Activated CD4-positive, alpha-beta T cell treated with anti-CD3 and anti-CD28 coated beads for 36 hours (primary cell): Measurements from ENCODE around the gene NPAS3. TPM values are rescaled to one million over a fixed set of nuclear protein-coding genes. Genes with fewer than 3 reads are reported as not detected.

ENCODE experiments used
- ATAC-seq: fragments of 200-7000 bp; cut with Tn5 transposase; one replicate; pipeline ENCODE4 v1.10.0; 2021; ENCODE audit warnings: mild to moderate bottlenecking, moderate library complexity
- CTCF ChIA-PET: fragments of 350-600 bp; sonication (Branson Sonifier 250); formaldehyde crosslinking; loops from one replicate; lab custom pipeline; 2021; ENCODE audit warnings: antibody characterized with exemption; lab: Charles Lee
- POLR2A ChIA-PET: fragments of 350-600 bp; sonication (Branson Sonifier 250); formaldehyde crosslinking; loops from one replicate; lab custom pipeline; 2021; ENCODE audit warnings: antibody characterized with exemption, inconsistent platforms; lab: Charles Lee
- DNase-seq: peaks from one replicate; pipeline ENCODE4 v3.0.0-alpha.2; 2020
- H3K27ac Mint-ChIP-seq: one replicate; pipeline ENCODE4 v1.8.0; 2021; ENCODE audit warnings: mixed read lengths
- H3K27me3 Mint-ChIP-seq: one replicate; pipeline ENCODE4 v1.8.0; 2021; ENCODE audit warnings: mixed read lengths
- H3K36me3 Mint-ChIP-seq: one replicate; pipeline ENCODE4 v1.8.0; 2021; ENCODE audit warnings: low read depth, mixed read lengths
- H3K4me1 Mint-ChIP-seq: one replicate; pipeline ENCODE4 v1.8.0; 2021; ENCODE audit warnings: mixed read lengths
- H3K4me3 Mint-ChIP-seq: one replicate; pipeline ENCODE4 v1.8.0; 2021; ENCODE audit warnings: mild to moderate bottlenecking, moderate library complexity, mixed read lengths
- H3K9me3 Mint-ChIP-seq: one replicate; pipeline ENCODE4 v1.8.0; 2021; ENCODE audit warnings: low read depth, mixed read lengths
- intact Hi-C, 2 experiments: fragments of 100-400 bp; cut with DNase I in 1 of 2; cut with micrococcal nuclease in 1 of 2; formaldehyde crosslinking; loops; one replicate each; pipeline versions ENCODE4 v1.14.2 to v1.15.1; 2022 to 2024; cut with DNase I, micrococcal nuclease
- total RNA-seq, 2 experiments: library from RNA; stranded (reverse); gene quantifications; one replicate each; pipeline ENCODE4 v1.2.3, GENCODE V29; 2021

NPAS3 gene
- total RNA-seq, 2 experiments from 2014 or later = not detected

- DNase-seq = peak; percentile 32
- ATAC-seq = peak; percentile 92
- ChIA-PET POLR2A (no interaction called here), CTCF (no interaction called here)
- Mint-ChIP-seq H3K9me3 (no peaks in the 10 kb centered on the region), H3K4me1 (peaks cover 10% of the 10 kb centered on the region), H3K27ac (no peak overlapping the region), H3K27me3 (no peaks in the 10 kb centered on the region), H3K36me3 (no peaks in the 10 kb centered on the region), H3K4me3 (no peak overlapping the region)
- intact Hi-C loops = no loop called here
Observed at GRCh38 chr14:33435911-33436689, 497.4 kb downstream of the NPAS3 start.

DNA sequence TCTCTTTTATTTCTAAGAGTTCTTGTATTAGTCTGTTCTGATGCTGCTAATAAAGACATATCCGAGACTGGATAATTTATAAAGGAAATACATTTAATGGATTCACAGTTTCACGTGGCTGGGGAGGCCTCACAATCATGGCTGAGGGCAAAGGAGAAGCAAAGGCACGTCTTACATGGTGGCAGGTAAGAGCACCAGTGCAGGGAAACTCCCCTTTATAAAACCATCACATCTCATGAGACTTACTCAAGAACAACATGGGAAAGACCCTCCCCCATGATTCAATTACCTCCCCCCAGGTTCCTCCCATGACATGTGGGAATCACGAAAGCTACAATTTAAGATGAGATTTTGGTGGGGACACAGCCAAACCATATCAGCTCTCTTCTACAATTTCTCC, 503.0 kb downstream of the NPAS3 start:
- no peak for ATAC-seq
- no peak for DNase-seq
- Mint-ChIP-seq H3K27ac (no peak overlapping the region), H3K4me3 (no peak overlapping the region), H3K9me3 (no peaks in the 10 kb centered on the region), H3K27me3 (no peaks in the 10 kb centered on the region), H3K4me1 (no peaks in the 10 kb centered on the region), H3K36me3 (no peaks in the 10 kb centered on the region)
- intact Hi-C loops = no loop called here
- CTCF ChIA-PET = no interaction called here
- POLR2A ChIA-PET = no interaction called here

- intact Hi-C loops = no loop called here
- Mint-ChIP-seq H3K36me3 (no peaks in the 10 kb centered on the region), H3K9me3 (no peaks in the 10 kb centered on the region), H3K4me1 (no peaks in the 10 kb centered on the region), H3K4me3 (no peak overlapping the region), H3K27me3 (no peaks in the 10 kb centered on the region), H3K27ac (no peak overlapping the region)
- POLR2A ChIA-PET = no interaction called here
- no peak for ATAC-seq
- no peak for DNase-seq
- CTCF ChIA-PET = interaction anchor here (0.6 kb wide), 1 partner anchor 389 kb away, joined by 3 read pairs; no protein-coding TSS in a partner anchor
Observed at GRCh38 chr14:33444136-33444535, 505.5 kb downstream of the NPAS3 start.

- DNase-seq (no peak), ATAC-seq (no peak)
- intact Hi-C loops = no loop called here
- Mint-ChIP-seq H3K36me3 (no peaks in the 10 kb centered on the region), H3K27ac (no peak overlapping the region), H3K9me3 (no peaks in the 10 kb centered on the region), H3K27me3 (no peaks in the 10 kb centered on the region), H3K4me1 (peaks cover 5% of the 10 kb centered on the region), H3K4me3 (no peak overlapping the region)
- CTCF ChIA-PET = no interaction called here
- POLR2A ChIA-PET = interaction anchor here (0.7 kb wide), 1 partner anchor 324 kb away, joined by 3 read pairs; no protein-coding TSS in a partner anchor
Observed at GRCh38 chr14:33449268-33449667, 510.6 kb downstream of the NPAS3 start.

- CTCF ChIA-PET = no interaction called here
- DNase-seq (no peak), ATAC-seq (no peak)
- intact Hi-C loops = no loop called here
- no peaks in the 10 kb centered on the region for H3K27me3 Mint-ChIP-seq
- POLR2A ChIA-PET = interaction anchor here (0.7 kb wide), 1 partner anchor 323 kb away, joined by 3 read pairs; no protein-coding TSS in a partner anchor
- H3K9me3 Mint-ChIP-seq = no peaks in the 10 kb centered on the region
- peaks cover 9% of the 10 kb centered on the region for H3K4me1 Mint-ChIP-seq
- H3K4me3 Mint-ChIP-seq = no peak overlapping the region
- H3K27ac Mint-ChIP-seq = no peak overlapping the region
- no peaks in the 10 kb centered on the region for H3K36me3 Mint-ChIP-seq
Observed at GRCh38 chr14:33449703-33450395, 511.2 kb downstream of the NPAS3 start.

GRCh38 chr14:33450416-33450815, 511.7 kb downstream of the NPAS3 start:
- Mint-ChIP-seq H3K27ac (no peak overlapping the region), H3K4me1 (peaks cover 9% of the 10 kb centered on the region), H3K4me3 (no peak overlapping the region), H3K36me3 (no peaks in the 10 kb centered on the region), H3K27me3 (no peaks in the 10 kb centered on the region), H3K9me3 (no peaks in the 10 kb centered on the region)
- DNase-seq (no peak), ATAC-seq (no peak)
- intact Hi-C loops = no loop called here
- CTCF ChIA-PET = no interaction called here
- POLR2A ChIA-PET = no interaction called here

- ATAC-seq (no peak), DNase-seq (no peak)
- Mint-ChIP-seq H3K4me3 (no peak overlapping the region), H3K36me3 (no peaks in the 10 kb centered on the region), H3K27me3 (no peaks in the 10 kb centered on the region), H3K9me3 (no peaks in the 10 kb centered on the region), H3K27ac (no peak overlapping the region), H3K4me1 (peaks cover 9% of the 10 kb centered on the region)
- ChIA-PET CTCF (no interaction called here), POLR2A (no interaction called here)
- intact Hi-C loops = no loop called here
Observed at GRCh38 chr14:33451211-33451610, 512.5 kb downstream of the NPAS3 start.

- Mint-ChIP-seq H3K4me1 (peaks cover 9% of the 10 kb centered on the region), H3K9me3 (no peaks in the 10 kb centered on the region), H3K4me3 (no peak overlapping the region), H3K27me3 (no peaks in the 10 kb centered on the region), H3K27ac (no peak overlapping the region), H3K36me3 (no peaks in the 10 kb centered on the region)
- POLR2A ChIA-PET = no interaction called here
- no peak for ATAC-seq
- DNase-seq = no peak
- intact Hi-C loops = no loop called here
- CTCF ChIA-PET = no interaction called here
Observed at GRCh38 chr14:33452995-33453394, 514.3 kb downstream of the NPAS3 start.

DNA sequence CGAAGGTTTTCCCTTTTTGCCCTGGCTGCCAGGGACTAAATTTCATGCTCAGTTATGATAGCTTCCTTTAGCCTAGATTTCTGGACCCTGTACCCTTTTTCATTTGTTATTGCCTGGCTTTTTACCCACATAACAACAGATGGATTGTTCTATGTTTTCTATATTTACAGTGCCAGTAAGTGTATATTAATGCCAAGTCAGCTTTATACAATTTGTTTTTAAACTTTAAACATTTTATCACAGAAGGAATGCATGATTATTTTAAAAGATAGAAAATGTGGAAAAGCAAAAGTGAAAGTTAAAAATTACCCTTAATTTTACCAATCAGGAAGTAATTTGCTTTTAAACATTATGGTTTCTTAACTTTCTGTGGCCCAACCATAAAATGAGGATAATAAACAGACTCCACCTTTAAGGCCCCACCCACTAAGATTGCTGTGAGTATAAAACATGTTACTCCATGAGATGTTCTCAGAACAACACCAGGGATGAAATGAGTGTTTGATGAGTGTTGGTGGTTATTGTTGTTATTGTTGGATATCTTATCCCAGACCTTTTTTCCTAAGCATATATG, 515.4 kb downstream of the NPAS3 start:
- H3K4me3 Mint-ChIP-seq = no peak overlapping the region
- POLR2A ChIA-PET = interaction anchor here (0.7 kb wide), 1 partner anchor 42 kb away, joined by 3 read pairs; no protein-coding TSS in a partner anchor
- H3K27ac Mint-ChIP-seq = no peak overlapping the region

GRCh38 chr14:33454707-33455106, 516.0 kb downstream of the NPAS3 start:
- H3K9me3 Mint-ChIP-seq = no peaks in the 10 kb centered on the region
- POLR2A ChIA-PET = no interaction called here
- CTCF ChIA-PET = no interaction called here
- H3K4me3 Mint-ChIP-seq = no peak overlapping the region
- peaks cover 9% of the 10 kb centered on the region for H3K4me1 Mint-ChIP-seq
- ATAC-seq (no peak), DNase-seq (no peak)
- H3K36me3 Mint-ChIP-seq = no peaks in the 10 kb centered on the region
- intact Hi-C loops = no loop called here
- no peak overlapping the region for H3K27ac Mint-ChIP-seq
- H3K27me3 Mint-ChIP-seq = no peaks in the 10 kb centered on the region

More for the DNA sequence above, 515.4 kb downstream of the NPAS3 start:
- Mint-ChIP-seq H3K36me3 (no peaks in the 10 kb centered on the region), H3K4me1 (peaks cover 9% of the 10 kb centered on the region), H3K27me3 (no peaks in the 10 kb centered on the region), H3K9me3 (no peaks in the 10 kb centered on the region)
- CTCF ChIA-PET = no interaction called here
- intact Hi-C loops = no loop called here
- ATAC-seq = no peak
- DNase-seq = no peak

DNA sequence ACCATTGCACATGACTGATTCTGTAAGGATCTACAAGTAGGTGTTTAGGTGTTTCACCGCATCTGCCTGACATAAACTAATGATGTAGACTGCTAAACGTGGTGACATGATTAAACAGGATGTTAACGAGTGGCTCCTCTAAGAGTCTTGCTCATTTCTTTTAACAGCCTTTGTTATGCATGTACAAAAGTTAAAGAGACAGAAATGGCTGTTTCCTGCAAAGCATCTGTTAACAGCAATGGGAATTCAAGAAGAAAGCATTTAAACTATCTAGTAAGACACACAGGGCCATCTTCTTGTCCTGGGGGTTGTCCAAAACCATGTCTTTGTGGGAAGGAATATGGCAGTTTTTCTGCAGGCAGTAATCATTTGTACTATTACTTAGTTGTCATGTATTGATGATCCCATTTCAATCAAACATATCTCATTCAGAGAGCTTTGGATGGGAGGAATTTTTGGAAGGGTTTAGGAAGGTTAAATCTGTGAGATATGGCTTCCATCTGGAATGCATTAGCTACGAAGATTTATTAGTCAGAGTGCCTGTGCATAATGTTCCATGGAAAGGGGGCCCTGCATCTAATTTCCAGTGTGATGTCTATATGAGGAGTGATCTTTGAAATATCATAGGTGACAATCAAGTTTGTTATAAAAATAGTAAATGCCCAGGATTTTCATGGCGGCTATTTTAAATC, 517.1 kb downstream of the NPAS3 start:
- DNase-seq (no peak), ATAC-seq (no peak)
- Mint-ChIP-seq H3K27me3 (no peaks in the 10 kb centered on the region), H3K9me3 (no peaks in the 10 kb centered on the region), H3K4me3 (no peak overlapping the region), H3K27ac (no peak overlapping the region), H3K4me1 (peaks cover 9% of the 10 kb centered on the region), H3K36me3 (no peaks in the 10 kb centered on the region)
- POLR2A ChIA-PET = no interaction called here
- intact Hi-C loops = no loop called here
- CTCF ChIA-PET = interaction anchor here (0.6 kb wide), 1 partner anchor 35 kb away, joined by 3 read pairs; no protein-coding TSS in a partner anchor
